ENCODE data around the gene ROBO2. TPM values are rescaled to one million over a fixed set of nuclear protein-coding genes. Genes with fewer than 3 reads are reported as not detected.

ROBO2 gene
- total and polyA plus RNA-seq, 2 experiments from 2014 or later, result 1.5 to 7.8 TPM

DNA sequence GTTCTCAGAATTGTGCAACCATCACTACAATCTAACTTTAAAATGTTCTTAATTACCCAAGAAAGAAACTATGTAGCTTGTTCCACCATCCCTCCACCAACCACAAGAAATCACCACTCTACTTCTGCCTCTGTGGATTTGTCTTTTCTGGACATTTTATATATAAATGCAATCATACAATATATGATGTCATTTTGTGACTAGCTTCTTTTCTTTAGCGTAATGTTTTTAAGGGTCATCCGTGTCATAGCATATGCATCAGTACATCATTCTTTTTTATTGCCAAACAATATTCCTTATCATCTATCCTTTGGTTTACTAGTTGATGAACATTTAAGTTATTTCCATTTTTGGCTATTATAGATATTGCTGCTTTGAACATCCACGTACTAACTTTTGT is 5.8 kb downstream of the ROBO2 start:
- no peaks in the 10 kb centered on the region for H3K79me2 ChIP-seq (replicated peaks; ENCODE audit: insufficient read depth)
- H3K4me3 Mint-ChIP-seq, result no peak overlapping the region
- H3K27me3 Mint-ChIP-seq (ENCODE audit: insufficient read depth, low read depth, poor library complexity), result peaks cover 8% of the 10 kb centered on the region
- no peaks in the 10 kb centered on the region for H3K36me3 Mint-ChIP-seq (ENCODE audit: low read depth)
- no peak overlapping the region for H3K4me2 ChIP-seq
- DNase-seq (ENCODE audit: low spot score) (no peak), ATAC-seq (no peak)
- peaks cover 11% of the 10 kb centered on the region for H3K4me1 Mint-ChIP-seq
- no peaks in the 10 kb centered on the region for H3F3A ChIP-seq (replicated peaks; ENCODE audit: low read depth)
- no peaks in the 10 kb centered on the region for H3K9me3 Mint-ChIP-seq
- TF ChIP-seq, protein P1, sequence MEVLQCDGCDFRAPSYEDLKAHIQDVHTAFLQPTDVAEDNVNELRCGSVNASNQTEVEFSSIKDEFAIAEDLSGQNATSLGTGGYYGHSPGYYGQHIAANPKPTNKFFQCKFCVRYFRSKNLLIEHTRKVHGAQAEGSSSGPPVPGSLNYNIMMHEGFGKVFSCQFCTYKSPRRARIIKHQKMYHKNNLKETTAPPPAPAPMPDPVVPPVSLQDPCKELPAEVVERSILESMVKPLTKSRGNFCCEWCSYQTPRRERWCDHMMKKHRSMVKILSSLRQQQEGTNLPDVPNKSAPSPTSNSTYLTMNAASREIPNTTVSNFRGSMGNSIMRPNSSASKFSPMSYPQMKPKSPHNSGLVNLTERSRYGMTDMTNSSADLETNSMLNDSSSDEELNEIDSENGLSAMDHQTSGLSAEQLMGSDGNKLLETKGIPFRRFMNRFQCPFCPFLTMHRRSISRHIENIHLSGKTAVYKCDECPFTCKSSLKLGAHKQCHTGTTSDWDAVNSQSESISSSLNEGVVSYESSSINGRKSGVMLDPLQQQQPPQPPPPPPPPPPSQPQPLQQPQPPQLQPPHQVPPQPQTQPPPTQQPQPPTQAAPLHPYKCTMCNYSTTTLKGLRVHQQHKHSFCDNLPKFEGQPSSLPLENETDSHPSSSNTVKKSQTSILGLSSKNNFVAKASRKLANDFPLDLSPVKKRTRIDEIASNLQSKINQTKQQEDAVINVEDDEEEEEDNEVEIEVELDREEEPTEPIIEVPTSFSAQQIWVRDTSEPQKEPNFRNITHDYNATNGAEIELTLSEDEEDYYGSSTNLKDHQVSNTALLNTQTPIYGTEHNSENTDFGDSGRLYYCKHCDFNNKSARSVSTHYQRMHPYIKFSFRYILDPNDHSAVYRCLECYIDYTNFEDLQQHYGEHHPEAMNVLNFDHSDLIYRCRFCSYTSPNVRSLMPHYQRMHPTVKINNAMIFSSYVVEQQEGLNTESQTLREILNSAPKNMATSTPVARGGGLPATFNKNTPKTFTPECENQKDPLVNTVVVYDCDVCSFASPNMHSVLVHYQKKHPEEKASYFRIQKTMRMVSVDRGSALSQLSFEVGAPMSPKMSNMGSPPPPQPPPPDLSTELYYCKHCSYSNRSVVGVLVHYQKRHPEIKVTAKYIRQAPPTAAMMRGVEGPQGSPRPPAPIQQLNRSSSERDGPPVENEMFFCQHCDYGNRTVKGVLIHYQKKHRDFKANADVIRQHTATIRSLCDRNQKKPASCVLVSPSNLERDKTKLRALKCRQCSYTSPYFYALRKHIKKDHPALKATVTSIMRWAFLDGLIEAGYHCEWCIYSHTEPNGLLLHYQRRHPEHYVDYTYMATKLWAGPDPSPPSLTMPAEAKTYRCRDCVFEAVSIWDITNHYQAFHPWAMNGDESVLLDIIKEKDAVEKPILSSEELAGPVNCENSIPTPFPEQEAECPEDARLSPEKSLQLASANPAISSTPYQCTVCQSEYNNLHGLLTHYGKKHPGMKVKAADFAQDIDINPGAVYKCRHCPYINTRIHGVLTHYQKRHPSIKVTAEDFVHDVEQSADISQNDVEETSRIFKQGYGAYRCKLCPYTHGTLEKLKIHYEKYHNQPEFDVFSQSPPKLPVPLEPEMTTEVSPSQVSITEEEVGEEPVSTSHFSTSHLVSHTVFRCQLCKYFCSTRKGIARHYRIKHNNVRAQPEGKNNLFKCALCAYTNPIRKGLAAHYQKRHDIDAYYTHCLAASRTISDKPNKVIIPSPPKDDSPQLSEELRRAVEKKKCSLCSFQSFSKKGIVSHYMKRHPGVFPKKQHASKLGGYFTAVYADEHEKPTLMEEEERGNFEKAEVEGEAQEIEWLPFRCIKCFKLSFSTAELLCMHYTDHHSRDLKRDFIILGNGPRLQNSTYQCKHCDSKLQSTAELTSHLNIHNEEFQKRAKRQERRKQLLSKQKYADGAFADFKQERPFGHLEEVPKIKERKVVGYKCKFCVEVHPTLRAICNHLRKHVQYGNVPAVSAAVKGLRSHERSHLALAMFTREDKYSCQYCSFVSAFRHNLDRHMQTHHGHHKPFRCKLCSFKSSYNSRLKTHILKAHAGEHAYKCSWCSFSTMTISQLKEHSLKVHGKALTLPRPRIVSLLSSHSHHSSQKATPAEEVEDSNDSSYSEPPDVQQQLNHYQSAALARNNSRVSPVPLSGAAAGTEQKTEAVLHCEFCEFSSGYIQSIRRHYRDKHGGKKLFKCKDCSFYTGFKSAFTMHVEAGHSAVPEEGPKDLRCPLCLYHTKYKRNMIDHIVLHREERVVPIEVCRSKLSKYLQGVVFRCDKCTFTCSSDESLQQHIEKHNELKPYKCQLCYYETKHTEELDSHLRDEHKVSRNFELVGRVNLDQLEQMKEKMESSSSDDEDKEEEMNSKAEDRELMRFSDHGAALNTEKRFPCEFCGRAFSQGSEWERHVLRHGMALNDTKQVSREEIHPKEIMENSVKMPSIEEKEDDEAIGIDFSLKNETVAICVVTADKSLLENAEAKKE (CRISPR knock-in tag; IDR thresholded peaks at IDR 0.05), result no peak
- TF ChIP-seq CREB1 (CRISPR knock-in tag; IDR thresholded peaks at IDR 0.05; ENCODE audit: low read depth), result no peak
- TF ChIP-seq POLR2AphosphoS5 (IDR thresholded peaks at IDR 0.05; ENCODE audit: low read depth), result no peak
- TF ChIP-seq EZH2 (IDR thresholded peaks at IDR 0.05; ENCODE audit: low read depth, unreplicated experiment), result no peak
- no peak for TF ChIP-seq NANOG (IDR thresholded peaks at IDR 0.05; ENCODE audit: borderline replicate concordance)
- TF ChIP-seq, protein P2, sequence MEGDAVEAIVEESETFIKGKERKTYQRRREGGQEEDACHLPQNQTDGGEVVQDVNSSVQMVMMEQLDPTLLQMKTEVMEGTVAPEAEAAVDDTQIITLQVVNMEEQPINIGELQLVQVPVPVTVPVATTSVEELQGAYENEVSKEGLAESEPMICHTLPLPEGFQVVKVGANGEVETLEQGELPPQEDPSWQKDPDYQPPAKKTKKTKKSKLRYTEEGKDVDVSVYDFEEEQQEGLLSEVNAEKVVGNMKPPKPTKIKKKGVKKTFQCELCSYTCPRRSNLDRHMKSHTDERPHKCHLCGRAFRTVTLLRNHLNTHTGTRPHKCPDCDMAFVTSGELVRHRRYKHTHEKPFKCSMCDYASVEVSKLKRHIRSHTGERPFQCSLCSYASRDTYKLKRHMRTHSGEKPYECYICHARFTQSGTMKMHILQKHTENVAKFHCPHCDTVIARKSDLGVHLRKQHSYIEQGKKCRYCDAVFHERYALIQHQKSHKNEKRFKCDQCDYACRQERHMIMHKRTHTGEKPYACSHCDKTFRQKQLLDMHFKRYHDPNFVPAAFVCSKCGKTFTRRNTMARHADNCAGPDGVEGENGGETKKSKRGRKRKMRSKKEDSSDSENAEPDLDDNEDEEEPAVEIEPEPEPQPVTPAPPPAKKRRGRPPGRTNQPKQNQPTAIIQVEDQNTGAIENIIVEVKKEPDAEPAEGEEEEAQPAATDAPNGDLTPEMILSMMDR (conservative IDR thresholded peaks at IDR 0.05; ENCODE audit: low read depth in 2 of 2), result no peak
- no peak for TF ChIP-seq EZH2phosphoT487 (IDR thresholded peaks at IDR 0.05; ENCODE audit: unreplicated experiment)
- TF ChIP-seq ZNF114 (CRISPR knock-in tag; IDR thresholded peaks at IDR 0.05), result no peak
- TF ChIP-seq, protein P3, sequence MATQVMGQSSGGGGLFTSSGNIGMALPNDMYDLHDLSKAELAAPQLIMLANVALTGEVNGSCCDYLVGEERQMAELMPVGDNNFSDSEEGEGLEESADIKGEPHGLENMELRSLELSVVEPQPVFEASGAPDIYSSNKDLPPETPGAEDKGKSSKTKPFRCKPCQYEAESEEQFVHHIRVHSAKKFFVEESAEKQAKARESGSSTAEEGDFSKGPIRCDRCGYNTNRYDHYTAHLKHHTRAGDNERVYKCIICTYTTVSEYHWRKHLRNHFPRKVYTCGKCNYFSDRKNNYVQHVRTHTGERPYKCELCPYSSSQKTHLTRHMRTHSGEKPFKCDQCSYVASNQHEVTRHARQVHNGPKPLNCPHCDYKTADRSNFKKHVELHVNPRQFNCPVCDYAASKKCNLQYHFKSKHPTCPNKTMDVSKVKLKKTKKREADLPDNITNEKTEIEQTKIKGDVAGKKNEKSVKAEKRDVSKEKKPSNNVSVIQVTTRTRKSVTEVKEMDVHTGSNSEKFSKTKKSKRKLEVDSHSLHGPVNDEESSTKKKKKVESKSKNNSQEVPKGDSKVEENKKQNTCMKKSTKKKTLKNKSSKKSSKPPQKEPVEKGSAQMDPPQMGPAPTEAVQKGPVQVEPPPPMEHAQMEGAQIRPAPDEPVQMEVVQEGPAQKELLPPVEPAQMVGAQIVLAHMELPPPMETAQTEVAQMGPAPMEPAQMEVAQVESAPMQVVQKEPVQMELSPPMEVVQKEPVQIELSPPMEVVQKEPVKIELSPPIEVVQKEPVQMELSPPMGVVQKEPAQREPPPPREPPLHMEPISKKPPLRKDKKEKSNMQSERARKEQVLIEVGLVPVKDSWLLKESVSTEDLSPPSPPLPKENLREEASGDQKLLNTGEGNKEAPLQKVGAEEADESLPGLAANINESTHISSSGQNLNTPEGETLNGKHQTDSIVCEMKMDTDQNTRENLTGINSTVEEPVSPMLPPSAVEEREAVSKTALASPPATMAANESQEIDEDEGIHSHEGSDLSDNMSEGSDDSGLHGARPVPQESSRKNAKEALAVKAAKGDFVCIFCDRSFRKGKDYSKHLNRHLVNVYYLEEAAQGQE (IDR thresholded peaks at IDR 0.05; ENCODE audit: unreplicated experiment), result no peak
- no peak for TF ChIP-seq ZNF331 (CRISPR knock-in tag; IDR thresholded peaks at IDR 0.05; ENCODE audit: low read depth)
- TF ChIP-seq JUNB (IDR thresholded peaks at IDR 0.05; ENCODE audit: unreplicated experiment), result no peak
- TF ChIP-seq STAT1 (IDR thresholded peaks at IDR 0.05; ENCODE audit: unreplicated experiment), result no peak
- TF ChIP-seq, protein P4, sequence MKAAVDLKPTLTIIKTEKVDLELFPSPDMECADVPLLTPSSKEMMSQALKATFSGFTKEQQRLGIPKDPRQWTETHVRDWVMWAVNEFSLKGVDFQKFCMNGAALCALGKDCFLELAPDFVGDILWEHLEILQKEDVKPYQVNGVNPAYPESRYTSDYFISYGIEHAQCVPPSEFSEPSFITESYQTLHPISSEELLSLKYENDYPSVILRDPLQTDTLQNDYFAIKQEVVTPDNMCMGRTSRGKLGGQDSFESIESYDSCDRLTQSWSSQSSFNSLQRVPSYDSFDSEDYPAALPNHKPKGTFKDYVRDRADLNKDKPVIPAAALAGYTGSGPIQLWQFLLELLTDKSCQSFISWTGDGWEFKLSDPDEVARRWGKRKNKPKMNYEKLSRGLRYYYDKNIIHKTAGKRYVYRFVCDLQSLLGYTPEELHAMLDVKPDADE (IDR thresholded peaks at IDR 0.05), result no peak
- H3K4me3 ChIP-seq, result no peak overlapping the region
- H3K27ac Mint-ChIP-seq, result no peak overlapping the region
- H4K20me1 ChIP-seq (replicated peaks; ENCODE audit: insufficient read depth), result no peaks in the 10 kb centered on the region
- no peaks in the 10 kb centered on the region for H3K36me3 ChIP-seq (ENCODE audit: insufficient read depth)
- H3K9me2 ChIP-seq (ENCODE audit: insufficient read depth), result no peaks in the 10 kb centered on the region
- H3K27ac ChIP-seq (ENCODE audit: low read depth), result no peak overlapping the region
- no peak overlapping the region for H2AFZ ChIP-seq
- H3K4me1 ChIP-seq (ENCODE audit: insufficient read depth), result peaks cover 15% of the 10 kb centered on the region
- H3K27me3 ChIP-seq (ENCODE audit: insufficient read depth), result peaks cover 22% of the 10 kb centered on the region
